Esophagus squamous epithelium (tissue), 5 donors: ENCODE measurements around the gene GTF2H3. TPM values are rescaled to one million over a fixed set of nuclear protein-coding genes. Genes with fewer than 3 reads are reported as not detected.

ENCODE experiments used
- DNase-seq: peaks from one replicate; lab custom pipeline; 2025; lab: John Stamatoyannopoulos, UW
- H3K27ac ChIP-seq, 4 donors: fragments of 200-600 bp; sonication (generic); one replicate each; pipeline ENCODE4 v1.5.1; 2016 to 2019; ENCODE audit warnings: mild to moderate bottlenecking in 1 of 4
- H3K27me3 ChIP-seq, 4 donors: fragments of 200-600 bp; sonication (generic); 1 replicate in 3 of 4; 2 replicates in 1 of 4; pipeline versions ENCODE4 v1.5.1 to v1.6.0; 2017 to 2021; ENCODE audit warnings: antibody characterized with exemption in 1 of 4
- H3K36me3 ChIP-seq, 3 donors: fragments of 200-600 bp; sonication (generic); one replicate each; pipeline ENCODE4 v1.5.1; 2016 to 2019
- H3K4me1 ChIP-seq, 3 donors: fragments of 200-600 bp; sonication (generic); one replicate each; pipeline ENCODE4 v1.5.1; 2017 to 2019
- H3K4me3 ChIP-seq, 4 donors: fragments of 200-600 bp; sonication (generic); 1 replicate in 3 of 4; 2 replicates in 1 of 4; pipeline ENCODE4 v1.5.1; 2016 to 2019; ENCODE audit warnings: mild to moderate bottlenecking in 2 of 4, moderate library complexity in 1 of 4
- H3K9me3 ChIP-seq, 3 donors: fragments of 200-600 bp; sonication (generic); one replicate each; pipeline ENCODE4 v1.5.1; 2016 to 2019
- CTCF ChIP-seq, 6 experiments: fragments of 450-650 bp in 4 of 6; fragments of 200-600 bp in 2 of 6; sonication (generic) in 2 of 6; IDR thresholded peaks; one replicate each; pipeline ENCODE4 v1.5.1; 2016 to 2019; ENCODE audit warnings: antibody characterized with exemption in 6 of 6, mild to moderate bottlenecking in 4 of 6, moderate library complexity in 4 of 6
- POLR2A ChIP-seq, 4 donors: fragments of 450-650 bp; IDR thresholded peaks; one replicate each; pipeline ENCODE4 v1.6.1; 2017; ENCODE audit warnings: antibody characterized with exemption in 4 of 4, mild to moderate bottlenecking in 4 of 4, moderate library complexity in 3 of 4
- WGBS, 2 donors: methylation state at CpG; one replicate each; pipeline ENCODE4 v1.1.5; 2018; 5-methylcytosine and 5-hydroxymethylcytosine counted together
- intact Hi-C: fragments of 100-400 bp; cut with DNase I; formaldehyde crosslinking; loops from one replicate; pipeline ENCODE4 v1.15.0; 2022
- total RNA-seq, 4 donors: library from RNA; depleted of rRNA; stranded (reverse); fragments of >200 nt; gene quantifications; one replicate each; pipeline ENCODE4 v1.1.0, GENCODE V29; 2016
- donor health status: DM: yes; HTN: yes; CAD: no.

GTF2H3 gene
- 10 to 100 TPM; 20.6 to 50.2 (median 26.1) TPM for total RNA-seq

DNA sequence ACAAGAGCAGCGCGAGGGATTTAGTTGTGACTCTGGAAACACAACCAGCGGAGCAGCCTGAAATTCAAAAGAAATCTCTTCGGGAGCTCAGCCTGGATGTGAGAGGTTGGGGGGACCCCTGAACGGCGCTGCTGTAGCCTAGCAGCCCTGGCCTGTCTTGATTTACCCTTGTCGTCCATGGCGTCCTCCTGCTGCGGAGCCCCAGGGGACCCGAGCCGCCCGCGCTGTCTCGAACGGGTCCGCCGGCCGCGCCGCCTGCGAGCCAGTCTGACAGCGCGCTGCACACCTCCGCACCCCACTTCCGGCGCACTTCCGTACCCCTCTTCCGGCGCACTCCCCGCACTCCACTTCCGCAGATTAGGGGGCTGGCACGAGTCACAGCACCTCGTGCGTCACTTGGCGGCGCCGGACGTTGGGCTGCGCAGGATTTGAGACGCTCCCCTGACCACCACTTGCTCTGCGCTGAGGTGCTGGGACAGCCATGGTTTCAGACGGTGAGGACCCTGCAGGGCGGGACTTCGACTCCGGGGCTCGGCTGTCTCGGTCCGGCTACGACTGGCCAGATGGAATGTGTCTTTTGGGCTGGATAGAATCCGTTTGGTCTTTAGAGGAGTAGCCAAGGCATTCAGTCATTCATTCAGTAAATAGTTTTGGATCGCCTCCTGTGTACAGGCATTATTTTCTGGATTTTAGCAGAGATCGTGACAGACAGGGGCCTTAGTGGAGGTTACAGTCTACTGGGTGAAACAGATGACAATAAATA, at the start of gene GTF2H3, which contains the start of gene EIF2B1:
Gene GTF2H3, plus strand, starts transcription at position 451 of the 763 bp plus-strand sequence. Its CDS starts 31 bp downstream, at position 482.
Gene EIF2B1, minus strand, starts transcription at position 308 of the 763 bp plus-strand sequence. Its CDS starts 129 bp downstream, at position 179.
- 0 to 1% methylated on average over 9 to 13 of the region's 52 CpGs for WGBS, 2 donors
- TF ChIP-seq POLR2A (IDR thresholded peaks at IDR 0.05) (peak in 2 of 4 donors; percentile 45 to 70), CTCF (IDR thresholded peaks at IDR 0.05) (peak in 1 of 6 experiments; percentile 39)
- intact Hi-C loops, result no loop called here
- peak within 1 kb of the TSS; percentile 47 to 93 (median 78) for H3K4me3 ChIP-seq
- H3K27me3 ChIP-seq, result no peaks in the 10 kb centered on the region
- H3K9me3 ChIP-seq, result no peaks in the 10 kb centered on the region
- H3K36me3 ChIP-seq, result peaks cover 10 to 47% (median 25%) of the 10 kb centered on the region in 3 donors
- peak; percentile 81 for DNase-seq
- H3K4me1 ChIP-seq, result peaks cover 8 to 33% (median 9%) of the 10 kb centered on the region in 3 donors
- H3K27ac ChIP-seq, result peak within 1 kb of the TSS; percentile 84 to 92 (median 87)

DNA sequence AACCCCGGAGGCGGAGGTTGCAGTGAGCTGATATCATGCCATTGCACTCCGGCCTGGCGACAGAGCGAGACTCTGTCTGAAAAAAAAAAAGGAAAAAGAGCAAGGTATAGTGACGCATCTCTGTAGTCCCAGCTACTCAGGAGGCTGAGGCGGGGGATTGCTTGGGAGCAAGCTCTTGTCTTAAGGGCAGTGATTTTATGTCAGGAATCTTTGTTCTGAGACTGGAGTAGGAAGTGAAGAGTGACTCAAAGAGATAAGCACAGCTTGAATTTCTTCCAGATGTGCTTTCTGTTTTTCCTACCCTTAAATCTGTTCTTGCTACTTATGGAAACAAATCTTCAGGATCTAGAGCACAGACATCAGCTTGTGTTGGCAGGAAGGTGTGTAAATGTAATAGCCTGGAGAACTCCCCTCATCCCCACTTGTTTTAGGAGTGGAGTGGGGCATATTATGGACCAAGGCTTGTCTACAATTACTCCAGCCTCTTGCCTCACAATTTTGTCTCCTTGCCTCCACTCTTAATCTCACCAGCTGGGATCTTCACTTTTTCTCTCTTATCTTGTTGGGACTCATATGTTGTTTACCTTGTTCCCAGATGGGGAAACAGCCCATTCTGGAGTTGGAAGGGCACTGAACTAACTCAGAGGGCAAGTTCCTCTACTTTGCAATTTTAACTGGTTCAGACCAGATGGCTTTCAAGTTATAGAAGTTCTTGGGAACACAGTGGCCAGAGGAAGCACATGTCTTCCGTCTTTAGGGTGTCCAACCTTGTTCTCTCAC, 41.7 kb upstream of the GTF2H3 start:
- no peak overlapping the region for H3K4me3 ChIP-seq
- no peaks in the 10 kb centered on the region for H3K9me3 ChIP-seq
- no peak overlapping the region for H3K27ac ChIP-seq
- no peak for DNase-seq
- WGBS, 2 donors, result 80 to 83% methylated on average over 8 of the region's 8 CpGs
- peaks cover 0 to 29% (median 15%) of the 10 kb centered on the region in 3 donors for H3K4me1 ChIP-seq
- no peaks in the 10 kb centered on the region for H3K27me3 ChIP-seq
- H3K36me3 ChIP-seq, result peaks cover 0 to 100% (median 65%) of the 10 kb centered on the region in 3 donors
- no peak for TF ChIP-seq CTCF (IDR thresholded peaks at IDR 0.05)
- no peak for TF ChIP-seq POLR2A (IDR thresholded peaks at IDR 0.05)
- intact Hi-C loops, result no loop called here

DNA sequence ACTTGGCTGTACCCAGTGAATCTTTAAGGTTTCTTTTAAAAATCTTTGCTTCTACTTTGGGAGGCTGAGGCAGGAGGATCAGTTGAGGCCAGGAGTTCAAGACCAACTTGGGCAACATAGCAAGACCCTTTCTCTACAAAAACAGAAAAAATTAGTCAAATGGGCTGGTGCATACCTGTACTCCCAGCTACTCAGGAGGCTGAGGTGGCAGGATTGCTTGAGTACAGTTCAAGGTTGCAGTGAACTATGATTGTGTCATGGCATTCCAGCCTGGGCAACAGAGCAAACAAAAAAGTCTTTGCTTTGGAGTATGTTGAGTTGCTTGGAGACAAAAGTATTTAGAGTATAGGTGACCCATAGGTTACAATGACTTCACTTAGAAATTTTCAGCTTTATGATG, 37.9 kb upstream of the GTF2H3 start:
- Histone ChIP-seq H3K4me3 (no peak overlapping the region), H3K4me1 (peaks cover 0 to 4% (median under 1%) of the 10 kb centered on the region in 3 donors), H3K36me3 (peaks cover 0 to 86% (median 54%) of the 10 kb centered on the region in 3 donors), H3K27me3 (no peaks in the 10 kb centered on the region), H3K27ac (no peak overlapping the region), H3K9me3 (no peaks in the 10 kb centered on the region)
- no peak for DNase-seq
- TF ChIP-seq CTCF (IDR thresholded peaks at IDR 0.05) (no peak), POLR2A (IDR thresholded peaks at IDR 0.05) (no peak)
- intact Hi-C loops, result no loop called here

DNA sequence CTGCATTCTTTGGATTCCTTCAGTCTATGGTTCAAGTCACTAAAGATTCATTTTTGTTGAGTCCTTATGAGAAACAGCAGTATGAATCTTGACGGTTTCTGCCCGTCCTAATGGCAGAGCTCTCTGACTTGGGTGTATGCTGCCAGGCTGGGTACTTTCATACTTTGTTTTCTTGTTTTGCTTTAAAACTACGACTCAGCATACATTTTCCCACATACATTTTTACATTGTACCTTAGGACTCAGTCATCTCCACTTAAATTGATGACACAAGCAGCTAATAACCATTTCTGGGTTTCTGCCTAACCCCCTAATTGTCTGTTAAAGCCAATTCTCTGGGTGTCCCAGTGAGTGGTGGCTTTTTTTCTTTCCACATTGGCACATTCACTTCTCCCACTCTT, 36.5 kb upstream of the GTF2H3 start:
- TF ChIP-seq CTCF (IDR thresholded peaks at IDR 0.05) (no peak), POLR2A (IDR thresholded peaks at IDR 0.05) (no peak)
- no peak for DNase-seq
- Histone ChIP-seq H3K36me3 (peaks cover 0 to 72% (median 43%) of the 10 kb centered on the region in 3 donors), H3K27me3 (no peaks in the 10 kb centered on the region), H3K4me1 (peaks cover 3 to 11% (median 5%) of the 10 kb centered on the region in 3 donors), H3K9me3 (no peaks in the 10 kb centered on the region), H3K4me3 (no peak overlapping the region), H3K27ac (no peak overlapping the region)
- intact Hi-C loops, result no loop called here
- 84 to 87% methylated on average over 3 of the region's 3 CpGs for WGBS, 2 donors
